ENCODE measurements around the gene PSME1. TPM values are rescaled to one million over a fixed set of nuclear protein-coding genes. Genes with fewer than 3 reads are reported as not detected.
A peak's percentile ranks its signal among the peaks of the same experiment; 100 is the strongest.

PSME1 gene
- total RNA-seq, 4 donors from 2014 or later, result 63.3 to 158 (median 87.5) TPM

DNA sequence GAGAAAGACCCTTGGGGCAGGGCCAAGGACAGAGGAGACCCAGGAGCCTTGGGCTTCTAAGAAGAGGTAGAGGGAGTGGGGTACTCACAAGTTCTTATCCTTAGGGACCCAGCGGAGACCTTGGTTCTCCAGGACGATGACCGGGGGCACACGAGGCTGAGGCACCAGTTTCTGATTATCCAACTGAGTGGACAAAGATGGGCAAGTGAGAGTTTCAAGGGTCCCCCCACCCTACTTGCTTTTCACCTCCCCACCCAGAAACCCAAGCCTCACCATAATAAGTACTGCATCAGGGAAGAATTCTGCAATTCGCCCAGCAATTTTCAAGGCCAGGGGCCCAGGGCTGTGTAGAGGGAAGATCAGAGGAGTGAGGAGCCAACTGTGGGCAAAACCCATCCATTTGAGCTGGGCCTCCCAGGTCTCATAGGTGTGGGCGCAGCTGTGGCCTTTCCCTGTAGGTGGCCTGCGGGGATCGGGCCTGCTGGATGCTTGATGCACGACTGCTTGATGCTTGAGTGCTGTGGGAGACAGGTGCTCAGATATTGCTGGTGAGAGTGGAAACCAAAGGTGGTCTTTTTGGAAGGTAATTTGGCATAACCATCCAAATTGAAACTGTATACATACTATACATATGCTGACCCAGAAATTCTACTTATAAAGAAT is 3.4 kb downstream of the PSME1 start:
- Histone ChIP-seq H3K9me3 (no peaks in the 10 kb centered on the region), H3K4me3 (peak overlapping the region in 1 of 4 donors; percentile 75), H3K4me1 (peaks cover 35 to 51% of the 10 kb centered on the region in 2 donors), H3K27ac (peak overlapping the region; percentile 95 to 99 (median 98)), H3K27me3 (no peaks in the 10 kb centered on the region), H3K36me3 (peaks cover 0 to 27% of the 10 kb centered on the region in 2 donors)
- DNase-seq, result no peak
- TF ChIP-seq POLR2A (IDR thresholded peaks at IDR 0.05), result no peak
- TF ChIP-seq, protein P1, sequence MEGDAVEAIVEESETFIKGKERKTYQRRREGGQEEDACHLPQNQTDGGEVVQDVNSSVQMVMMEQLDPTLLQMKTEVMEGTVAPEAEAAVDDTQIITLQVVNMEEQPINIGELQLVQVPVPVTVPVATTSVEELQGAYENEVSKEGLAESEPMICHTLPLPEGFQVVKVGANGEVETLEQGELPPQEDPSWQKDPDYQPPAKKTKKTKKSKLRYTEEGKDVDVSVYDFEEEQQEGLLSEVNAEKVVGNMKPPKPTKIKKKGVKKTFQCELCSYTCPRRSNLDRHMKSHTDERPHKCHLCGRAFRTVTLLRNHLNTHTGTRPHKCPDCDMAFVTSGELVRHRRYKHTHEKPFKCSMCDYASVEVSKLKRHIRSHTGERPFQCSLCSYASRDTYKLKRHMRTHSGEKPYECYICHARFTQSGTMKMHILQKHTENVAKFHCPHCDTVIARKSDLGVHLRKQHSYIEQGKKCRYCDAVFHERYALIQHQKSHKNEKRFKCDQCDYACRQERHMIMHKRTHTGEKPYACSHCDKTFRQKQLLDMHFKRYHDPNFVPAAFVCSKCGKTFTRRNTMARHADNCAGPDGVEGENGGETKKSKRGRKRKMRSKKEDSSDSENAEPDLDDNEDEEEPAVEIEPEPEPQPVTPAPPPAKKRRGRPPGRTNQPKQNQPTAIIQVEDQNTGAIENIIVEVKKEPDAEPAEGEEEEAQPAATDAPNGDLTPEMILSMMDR (IDR thresholded peaks at IDR 0.05 in 4 of 5, conservative IDR thresholded peaks at IDR 0.05 in 1 of 5), result no peak
- in situ Hi-C loops (cut with MboI; ENCODE audit: low sequenced_read_pairs in 4 of 4) (loop anchor here in 1 of 4 donors (25.0 kb wide), 1 partner anchor 827 kb away; the partner anchor contains the start of genes BCL2L2, PABPN1 and PPP1R3E), intact Hi-C loops (cut with DNase I; ENCODE audit: low total_unique reads) (no loop called here)
- no peak for ATAC-seq

DNA sequence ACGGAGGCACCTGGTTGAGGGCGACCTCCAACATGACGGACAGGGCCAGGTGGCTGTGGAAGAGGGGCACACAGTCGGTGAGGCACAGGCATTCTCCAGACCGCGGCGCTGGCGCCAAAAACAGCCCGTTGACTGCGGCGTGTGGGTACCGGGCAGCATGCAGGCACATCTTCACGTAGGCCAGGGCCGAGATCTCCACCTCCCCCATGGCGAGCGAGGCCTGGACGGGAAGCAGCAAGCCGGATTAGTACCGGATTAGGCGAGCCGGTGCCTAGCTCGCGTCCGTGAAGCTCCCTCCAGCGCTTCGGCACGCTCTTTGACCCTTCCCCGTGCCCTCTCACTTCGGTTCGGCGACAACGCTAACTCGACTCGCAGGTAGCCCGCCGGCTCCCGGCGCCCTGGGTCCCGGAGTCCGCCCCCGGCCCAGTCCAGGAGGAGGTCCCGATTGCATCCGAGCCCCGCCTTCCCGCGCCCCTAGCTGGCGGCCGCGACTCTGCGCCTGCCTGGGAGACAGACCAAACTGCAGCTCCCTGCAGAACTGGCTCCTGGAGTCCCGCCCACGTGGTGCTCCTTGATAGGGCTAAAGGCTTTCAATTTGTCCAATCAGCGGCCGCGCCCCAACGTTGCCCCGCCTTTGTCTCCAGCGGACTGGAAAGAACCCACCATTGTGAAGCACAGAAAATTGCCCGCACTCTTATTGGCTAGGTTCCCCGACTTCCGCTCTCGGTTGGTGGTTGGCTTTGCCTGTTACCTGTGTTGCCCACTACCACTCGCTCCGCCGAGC is 5.3 kb downstream of the PSME1 start, which contains the start of gene EMC9:
Gene EMC9, minus strand, starts transcription at position 495 of the 784 bp plus-strand sequence. Its CDS starts 287 bp downstream, at position 208.
- in situ Hi-C loops (cut with MboI; ENCODE audit: low sequenced_read_pairs in 4 of 4), result loop anchor here in 1 of 4 donors (25.0 kb wide), 1 partner anchor 829 kb away; the partner anchor contains the start of genes BCL2L2, PABPN1 and PPP1R3E
- H3K4me1 ChIP-seq, result peaks cover 40 to 54% of the 10 kb centered on the region in 2 donors

DNA sequence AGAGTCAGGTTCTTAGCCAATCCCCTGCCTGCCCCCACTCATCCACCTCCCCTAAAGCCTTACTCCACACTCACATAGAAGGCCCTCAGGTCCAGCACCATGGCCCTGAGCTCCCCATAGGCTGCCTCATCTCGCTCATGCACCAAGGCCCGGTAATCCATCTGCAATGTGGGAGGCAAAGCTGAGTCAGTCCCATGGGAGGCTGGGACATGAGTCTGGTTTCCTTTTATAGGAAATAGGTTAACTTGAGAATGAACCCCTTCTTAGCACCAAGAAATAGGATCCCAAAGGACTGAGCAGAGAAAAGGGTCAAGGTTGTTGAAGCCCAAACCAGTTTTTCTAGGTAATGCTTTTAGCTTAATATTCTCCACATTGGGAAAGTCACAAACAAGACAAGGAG is 7.5 kb downstream of the PSME1 start:
- Histone ChIP-seq H3K27ac (peak overlapping the region in 2 of 4 donors; percentile 46 to 92), H3K36me3 (peaks cover 0 to 15% of the 10 kb centered on the region in 2 donors), H3K9me3 (no peaks in the 10 kb centered on the region), H3K4me3 (no peak overlapping the region), H3K4me1 (peaks cover 33 to 41% of the 10 kb centered on the region in 2 donors), H3K27me3 (no peaks in the 10 kb centered on the region)
- TF ChIP-seq, protein P1 (IDR thresholded peaks at IDR 0.05 in 4 of 5, conservative IDR thresholded peaks at IDR 0.05 in 1 of 5), result no peak
- TF ChIP-seq POLR2A (IDR thresholded peaks at IDR 0.05), result no peak
- intact Hi-C loops (cut with DNase I; ENCODE audit: low total_unique reads), result no loop called here
- DNase-seq (no peak), ATAC-seq (no peak)
- in situ Hi-C loops (cut with MboI; ENCODE audit: low sequenced_read_pairs in 4 of 4), result loop anchor here in 1 of 4 donors (25.0 kb wide), 1 partner anchor 831 kb away; the partner anchor contains the start of genes BCL2L2, PABPN1 and PPP1R3E

More for the DNA sequence above, 5.3 kb downstream of the PSME1 start, which contains the start of gene EMC9:
- H3K9me3 ChIP-seq, result no peaks in the 10 kb centered on the region
- intact Hi-C loops (cut with DNase I; ENCODE audit: low total_unique reads), result no loop called here
- peak within 1 kb of the TSS; percentile 95 to 99 (median 98) for H3K27ac ChIP-seq
- DNase-seq (peak; percentile 100), ATAC-seq (peak; percentile 89 to 92)
- peak within 1 kb of the TSS; percentile 74 to 94 (median 79) for H3K4me3 ChIP-seq
- no peaks in the 10 kb centered on the region for H3K27me3 ChIP-seq
- peaks cover 0 to 27% of the 10 kb centered on the region in 2 donors for H3K36me3 ChIP-seq
- peak; percentile 94 to 95 for TF ChIP-seq POLR2A (IDR thresholded peaks at IDR 0.05)
- TF ChIP-seq, protein P1 (IDR thresholded peaks at IDR 0.05 in 4 of 5, conservative IDR thresholded peaks at IDR 0.05 in 1 of 5), result peak; percentile 60 to 89 (median 80)

DNA sequence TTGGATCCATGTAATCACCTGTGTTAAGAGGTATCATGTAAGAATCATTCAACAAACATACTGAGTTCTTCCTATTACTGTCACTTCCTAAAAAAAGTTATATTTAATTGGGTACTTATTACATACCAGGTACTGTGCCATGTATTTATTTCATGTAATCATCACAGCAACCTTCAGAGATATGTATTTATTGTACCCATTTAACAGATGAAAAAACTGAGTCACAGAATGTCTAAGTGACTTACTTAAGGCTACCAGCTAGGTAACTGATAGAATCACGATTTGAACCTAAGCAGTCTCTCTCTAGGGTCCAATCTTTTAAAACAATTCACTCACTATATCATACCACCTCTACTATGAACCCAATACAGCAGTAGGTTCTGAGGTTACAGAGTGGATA is 8.5 kb downstream of the PSME1 start:
- Histone ChIP-seq H3K36me3 (peaks cover 0 to 21% of the 10 kb centered on the region in 2 donors), H3K9me3 (no peaks in the 10 kb centered on the region), H3K27ac (peak overlapping the region in 2 of 4 donors; percentile 92), H3K27me3 (no peaks in the 10 kb centered on the region), H3K4me3 (no peak overlapping the region), H3K4me1 (peaks cover 33 to 34% of the 10 kb centered on the region in 2 donors)
- intact Hi-C loops (cut with DNase I; ENCODE audit: low total_unique reads), result no loop called here
- no peak for DNase-seq
- in situ Hi-C loops (cut with MboI; ENCODE audit: low sequenced_read_pairs in 4 of 4), result loop anchor here in 1 of 4 donors (25.0 kb wide), 1 partner anchor 832 kb away; the partner anchor contains the start of genes BCL2L2, PABPN1 and PPP1R3E
- no peak for TF ChIP-seq POLR2A (IDR thresholded peaks at IDR 0.05)
- TF ChIP-seq, protein P1 (IDR thresholded peaks at IDR 0.05 in 4 of 5, conservative IDR thresholded peaks at IDR 0.05 in 1 of 5), result no peak
- ATAC-seq, result no peak

All from gastrocnemius medialis (tissue), 4 donors.